Central memory CD8-positive, alpha-beta T cell (primary cell): ENCODE data around the gene NOL4L.

Experiments
- ATAC-seq: fragments of 150-1000 bp; cut with Tn5 transposase; replicated peaks from 2 replicates; pipeline ENCODE4 v1.10.0; 2022; ENCODE audit warnings: mild to moderate bottlenecking, moderate FRiP score, moderate number of reproducible peaks; ENCODE audit not compliant: poor library complexity, severe bottlenecking; ENCODE audit errors: extremely low read depth
- DNase-seq, 2 donors: peaks; one replicate each; pipeline ENCODE4 v3.0.0; 2021; ENCODE audit warnings: low spot score in 2 of 2
- H3K27ac Mint-ChIP-seq: one replicate; pipeline ENCODE4 v1.8.0; 2022; ENCODE audit warnings: low read depth, mild to moderate bottlenecking, moderate library complexity, mixed read lengths
- H3K27me3 Mint-ChIP-seq: one replicate; pipeline ENCODE4 v1.8.0; 2022; ENCODE audit warnings: mixed read lengths
- H3K36me3 Mint-ChIP-seq: one replicate; pipeline ENCODE4 v1.8.0; 2022; ENCODE audit warnings: mild to moderate bottlenecking, moderate library complexity, mixed read lengths; ENCODE audit not compliant: insufficient read depth
- H3K4me1 Mint-ChIP-seq: one replicate; pipeline ENCODE4 v1.8.0; 2022; ENCODE audit warnings: mixed read lengths
- H3K4me3 Mint-ChIP-seq: one replicate; pipeline ENCODE4 v1.8.0; 2022; ENCODE audit warnings: mild to moderate bottlenecking, moderate library complexity, mixed read lengths
- H3K9me3 Mint-ChIP-seq: one replicate; pipeline ENCODE4 v1.8.0; 2022; ENCODE audit warnings: mixed read lengths

The NOL4L gene

GRCh38 chr20:32457479-32457986 is 127.6 kb downstream of the NOL4L start:
- Mint-ChIP-seq H3K36me3 (peaks cover 26% of the 10 kb centered on the region), H3K4me1 (peaks cover 15% of the 10 kb centered on the region), H3K27me3 (no peaks in the 10 kb centered on the region), H3K4me3 (no peak overlapping the region), H3K27ac (peak overlapping the region; percentile 82), H3K9me3 (no peaks in the 10 kb centered on the region)
- DNase-seq (no peak), ATAC-seq (no peak)

GRCh38 chr20:32456869-32457478 is 128.2 kb downstream of the NOL4L start:
- no peak for ATAC-seq
- Mint-ChIP-seq H3K4me3 (no peak overlapping the region), H3K4me1 (peaks cover 16% of the 10 kb centered on the region), H3K27ac (no peak overlapping the region), H3K9me3 (no peaks in the 10 kb centered on the region), H3K36me3 (peaks cover 22% of the 10 kb centered on the region), H3K27me3 (no peaks in the 10 kb centered on the region)
- no peak for DNase-seq

- Mint-ChIP-seq H3K4me1 (peaks cover 16% of the 10 kb centered on the region), H3K36me3 (peaks cover 22% of the 10 kb centered on the region), H3K27me3 (no peaks in the 10 kb centered on the region), H3K9me3 (no peaks in the 10 kb centered on the region), H3K27ac (peak overlapping the region; percentile 35), H3K4me3 (no peak overlapping the region)
- DNase-seq (no peak), ATAC-seq (no peak)
Observed at GRCh38 chr20:32455901-32456701, 129.0 kb downstream of the NOL4L start.

- DNase-seq (no peak), ATAC-seq (no peak)
- peaks cover 16% of the 10 kb centered on the region for H3K4me1 Mint-ChIP-seq
- H3K27ac Mint-ChIP-seq = peak overlapping the region; percentile 35
- H3K4me3 Mint-ChIP-seq = no peak overlapping the region
- H3K36me3 Mint-ChIP-seq = peaks cover 25% of the 10 kb centered on the region
- no peaks in the 10 kb centered on the region for H3K9me3 Mint-ChIP-seq
- no peaks in the 10 kb centered on the region for H3K27me3 Mint-ChIP-seq
Observed at GRCh38 chr20:32455171-32455900, 129.8 kb downstream of the NOL4L start.

- no peak for ATAC-seq
- Mint-ChIP-seq H3K4me3 (no peak overlapping the region), H3K36me3 (peaks cover 28% of the 10 kb centered on the region), H3K27me3 (no peaks in the 10 kb centered on the region), H3K4me1 (peaks cover 21% of the 10 kb centered on the region), H3K27ac (peak overlapping the region; percentile 81), H3K9me3 (no peaks in the 10 kb centered on the region)
- DNase-seq = no peak
Observed at GRCh38 chr20:32454164-32455145, 130.7 kb downstream of the NOL4L start.

GRCh38 chr20:32453467-32454163 is 131.5 kb downstream of the NOL4L start:
- ATAC-seq (no peak), DNase-seq (no peak)
- peaks cover 24% of the 10 kb centered on the region for H3K36me3 Mint-ChIP-seq
- H3K27me3 Mint-ChIP-seq = no peaks in the 10 kb centered on the region
- H3K4me1 Mint-ChIP-seq = peaks cover 22% of the 10 kb centered on the region
- H3K27ac Mint-ChIP-seq = peak overlapping the region; percentile 81
- no peak overlapping the region for H3K4me3 Mint-ChIP-seq
- no peaks in the 10 kb centered on the region for H3K9me3 Mint-ChIP-seq

- Mint-ChIP-seq H3K36me3 (peaks cover 23% of the 10 kb centered on the region), H3K4me1 (peaks cover 15% of the 10 kb centered on the region), H3K27ac (peak overlapping the region; percentile 81), H3K9me3 (no peaks in the 10 kb centered on the region), H3K27me3 (no peaks in the 10 kb centered on the region), H3K4me3 (no peak overlapping the region)
- DNase-seq (no peak), ATAC-seq (no peak)
Observed at GRCh38 chr20:32452776-32453466, 132.2 kb downstream of the NOL4L start.

GRCh38 chr20:32451682-32452461 is 133.3 kb downstream of the NOL4L start:
- Mint-ChIP-seq H3K4me3 (no peak overlapping the region), H3K27ac (peak overlapping the region; percentile 81), H3K4me1 (peaks cover 14% of the 10 kb centered on the region), H3K27me3 (no peaks in the 10 kb centered on the region), H3K9me3 (no peaks in the 10 kb centered on the region), H3K36me3 (peaks cover 32% of the 10 kb centered on the region)
- DNase-seq (no peak), ATAC-seq (no peak)

GRCh38 chr20:32451340-32451681 is 133.8 kb downstream of the NOL4L start:
- DNase-seq (no peak), ATAC-seq (no peak)
- Mint-ChIP-seq H3K9me3 (no peaks in the 10 kb centered on the region), H3K4me3 (no peak overlapping the region), H3K27ac (peak overlapping the region; percentile 81), H3K27me3 (no peaks in the 10 kb centered on the region), H3K36me3 (peaks cover 34% of the 10 kb centered on the region), H3K4me1 (peaks cover 14% of the 10 kb centered on the region)

- Mint-ChIP-seq H3K27me3 (no peaks in the 10 kb centered on the region), H3K36me3 (peaks cover 37% of the 10 kb centered on the region), H3K9me3 (no peaks in the 10 kb centered on the region), H3K4me1 (peaks cover 17% of the 10 kb centered on the region), H3K27ac (peak overlapping the region; percentile 68), H3K4me3 (no peak overlapping the region)
- ATAC-seq (no peak), DNase-seq (no peak)
Observed at GRCh38 chr20:32450484-32451061, 134.6 kb downstream of the NOL4L start.
